HG03175 (cell line): ENCODE data around the gene SRRT.

Source experiments
- ATAC-seq: cut with Tn5 transposase; IDR thresholded peaks from one replicate; pipeline ENCODE4 v1.9.1; 2021; ENCODE audit warnings: mild to moderate bottlenecking, moderate library complexity; ENCODE audit not compliant: unreplicated experiment

Gene SRRT

DNA sequence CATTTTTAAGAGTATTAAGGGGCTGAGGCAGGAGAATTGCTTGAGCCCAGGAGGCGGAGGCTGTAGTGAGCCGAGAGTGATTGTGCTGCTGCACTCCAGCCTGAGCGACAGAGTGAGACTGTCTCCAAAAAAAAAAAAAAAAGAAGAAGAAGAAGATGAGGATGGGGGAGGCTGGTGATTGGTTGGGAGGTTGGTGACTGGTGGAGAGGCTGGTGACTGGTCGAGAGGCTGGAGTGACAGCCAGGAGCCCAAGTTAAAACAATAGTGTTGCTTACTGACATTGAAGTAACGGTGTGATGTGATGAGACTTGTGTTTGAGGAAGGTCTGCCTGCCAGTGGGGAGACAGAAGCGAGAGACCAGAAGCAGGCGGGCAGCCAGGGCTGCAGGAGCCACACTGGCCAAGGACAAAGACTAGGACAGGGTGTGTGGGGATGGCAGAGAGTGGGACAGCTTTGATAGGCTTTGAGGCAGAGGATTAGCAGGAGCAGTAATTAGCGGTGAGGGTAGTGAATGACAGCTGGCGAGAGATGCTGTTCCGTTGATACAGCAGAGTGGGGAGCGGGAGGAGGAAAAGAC lies 4.9 kb downstream of the SRRT start:
- ATAC-seq: no peak

DNA sequence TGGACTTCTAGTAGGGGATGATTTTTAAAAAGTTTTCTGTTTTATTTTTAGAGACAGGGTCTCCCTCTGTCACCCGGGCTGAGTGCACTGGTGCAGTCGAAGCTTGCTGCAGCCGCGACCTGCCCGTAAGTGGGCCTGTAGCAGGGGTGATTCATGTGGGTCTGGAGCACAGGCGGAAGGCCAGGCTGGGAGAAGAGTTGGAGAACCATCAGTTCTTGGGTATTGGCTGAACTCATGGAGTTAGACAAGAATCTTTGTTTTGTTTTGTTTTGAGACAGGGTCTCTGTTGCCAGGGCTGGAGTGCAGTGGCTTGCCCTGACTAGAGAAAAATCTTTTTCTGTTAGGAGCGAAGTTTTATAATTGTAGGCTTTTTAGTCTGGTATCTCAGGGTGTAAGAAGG lies 5.7 kb downstream of the SRRT start:
- ATAC-seq: no peak

DNA sequence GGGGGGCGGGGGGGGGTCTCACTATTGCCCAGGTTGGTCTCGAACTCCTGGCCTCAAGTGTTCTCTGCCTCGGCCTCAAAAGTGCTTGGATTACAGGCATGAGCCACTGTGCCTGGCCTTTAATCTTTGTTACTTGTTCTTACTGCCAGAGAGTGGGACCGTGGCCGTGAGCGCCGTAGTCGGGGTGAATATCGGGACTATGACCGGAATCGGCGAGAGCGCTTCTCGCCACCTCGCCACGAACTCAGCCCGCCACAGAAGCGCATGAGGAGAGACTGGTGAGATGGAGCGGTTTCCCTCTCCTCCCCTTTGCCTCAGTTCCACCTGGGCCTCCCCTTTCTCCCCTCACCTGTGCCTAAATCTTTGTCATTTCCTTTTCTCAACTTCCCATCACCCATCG lies 6.2 kb downstream of the SRRT start:
- no peak for ATAC-seq

DNA sequence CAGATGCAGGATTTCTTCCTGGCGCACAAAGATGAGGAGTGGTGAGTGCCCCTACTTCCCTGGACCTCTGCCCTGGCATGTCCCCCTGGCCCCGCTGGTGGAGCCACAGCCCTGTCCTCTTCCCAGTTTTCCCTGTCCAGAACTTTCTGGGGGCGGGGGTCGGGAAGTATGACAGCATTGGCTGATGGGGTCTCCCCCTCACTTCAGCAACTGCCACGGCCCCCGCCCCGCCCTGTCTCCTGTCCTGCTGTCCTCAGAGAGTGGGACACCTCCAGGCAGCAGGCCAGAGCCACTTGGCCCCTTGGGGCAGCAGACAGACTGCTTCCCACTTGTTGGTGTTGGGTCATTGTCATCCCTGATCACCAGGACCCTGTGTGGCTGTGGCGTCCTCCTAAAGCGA lies 7.3 kb downstream of the SRRT start:
- ATAC-seq: no peak

DNA sequence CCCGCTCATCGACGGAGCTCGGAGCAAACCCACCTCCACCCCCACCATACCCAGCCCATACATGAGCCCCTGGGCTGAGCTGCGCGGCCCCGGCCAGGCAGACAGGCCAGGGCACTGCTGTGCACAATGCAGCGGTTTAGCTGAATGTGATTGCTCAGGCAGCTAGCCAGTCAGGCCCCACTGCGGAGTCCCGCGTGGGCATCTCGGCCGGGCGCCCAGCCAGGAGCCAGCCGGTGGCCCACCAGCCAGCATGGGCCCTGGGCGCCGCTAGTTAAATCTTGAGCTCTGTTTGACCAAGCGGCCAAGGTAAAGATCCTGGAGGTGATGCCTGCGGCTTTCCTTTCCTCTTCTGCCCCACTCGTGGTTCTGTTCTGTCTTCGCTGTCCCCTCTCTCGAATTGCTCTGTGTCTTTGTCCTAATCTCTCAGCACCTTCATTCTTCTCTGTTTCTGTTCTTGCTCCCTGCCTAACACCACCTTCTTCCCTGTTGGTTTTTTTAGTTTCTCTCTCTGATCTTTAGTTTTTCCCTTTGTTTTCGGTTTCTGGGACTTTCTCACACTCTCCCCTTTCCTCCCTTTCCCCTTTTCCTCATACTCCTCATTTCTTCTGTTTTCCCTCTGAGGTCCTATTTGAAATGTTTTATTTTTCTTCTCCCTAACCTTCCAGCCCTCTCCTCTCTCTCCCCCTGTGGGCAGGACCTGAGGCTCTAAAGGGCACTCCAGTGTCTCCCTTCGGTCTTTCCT lies 8.1 kb downstream of the SRRT start:
- ATAC-seq: no peak

DNA sequence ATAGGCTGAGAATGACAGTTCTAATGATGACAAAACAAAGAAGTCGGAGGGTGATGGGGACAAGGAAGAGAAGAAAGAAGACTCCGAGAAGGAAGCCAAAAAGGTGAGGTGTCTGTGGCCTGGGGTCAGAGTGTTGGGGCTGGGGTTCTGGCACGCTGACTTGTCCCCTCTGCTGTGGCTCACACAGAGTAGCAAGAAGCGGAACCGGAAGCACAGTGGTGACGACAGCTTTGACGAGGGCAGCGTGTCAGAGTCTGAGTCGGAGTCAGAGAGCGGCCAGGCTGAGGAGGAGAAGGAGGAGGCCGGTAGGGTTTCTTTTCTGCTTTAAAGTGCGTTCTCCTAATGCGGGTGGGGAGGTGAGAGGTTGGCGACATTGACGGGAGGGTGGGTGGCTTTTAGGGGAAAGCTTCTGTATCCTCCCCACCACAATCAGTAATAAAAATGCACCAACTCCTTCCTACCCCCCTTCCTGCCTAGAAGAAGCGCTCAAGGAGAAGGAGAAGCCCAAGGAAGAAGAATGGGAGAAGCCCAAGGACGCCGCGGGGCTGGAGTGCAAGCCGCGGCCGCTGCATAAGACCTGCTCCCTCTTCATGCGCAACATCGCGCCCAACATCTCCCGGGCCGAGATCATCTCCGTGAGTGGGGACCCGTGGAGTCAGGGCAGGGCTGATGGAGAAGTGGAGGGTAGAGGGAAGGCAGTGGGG lies 10.0 kb downstream of the SRRT start:
- ATAC-seq: no peak

DNA sequence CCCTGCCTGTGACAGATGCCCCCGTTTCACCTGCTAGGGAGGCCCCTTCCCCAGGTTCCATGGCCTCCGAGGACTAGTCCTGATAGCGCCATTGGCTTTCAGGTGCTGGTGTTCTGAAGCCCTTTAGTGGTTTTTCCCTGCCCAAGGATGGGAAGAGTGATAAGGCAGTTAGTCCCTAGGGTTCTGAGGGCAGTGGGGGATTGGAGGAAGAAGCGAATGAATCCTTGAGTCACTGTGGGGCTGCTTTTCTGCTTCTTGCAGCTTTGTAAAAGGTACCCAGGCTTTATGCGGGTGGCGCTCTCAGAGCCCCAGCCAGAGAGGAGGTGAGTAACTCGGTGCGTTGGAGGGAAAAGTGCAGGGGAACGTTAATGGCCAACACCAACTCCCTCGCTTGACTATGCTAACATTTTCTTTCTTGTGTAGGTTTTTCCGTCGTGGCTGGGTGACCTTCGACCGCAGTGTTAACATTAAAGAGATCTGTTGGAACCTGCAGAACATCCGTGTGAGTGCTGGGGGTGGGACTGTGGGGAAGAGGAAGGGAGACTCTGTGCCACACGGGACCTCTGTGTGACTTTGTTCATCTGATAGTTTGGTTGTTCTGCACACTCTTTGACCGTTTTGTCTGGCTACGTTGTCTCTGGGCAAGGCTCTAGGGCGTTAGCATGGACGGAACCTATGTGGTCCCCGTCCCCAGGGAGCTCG lies 10.7 kb downstream of the SRRT start:
- no peak for ATAC-seq

DNA sequence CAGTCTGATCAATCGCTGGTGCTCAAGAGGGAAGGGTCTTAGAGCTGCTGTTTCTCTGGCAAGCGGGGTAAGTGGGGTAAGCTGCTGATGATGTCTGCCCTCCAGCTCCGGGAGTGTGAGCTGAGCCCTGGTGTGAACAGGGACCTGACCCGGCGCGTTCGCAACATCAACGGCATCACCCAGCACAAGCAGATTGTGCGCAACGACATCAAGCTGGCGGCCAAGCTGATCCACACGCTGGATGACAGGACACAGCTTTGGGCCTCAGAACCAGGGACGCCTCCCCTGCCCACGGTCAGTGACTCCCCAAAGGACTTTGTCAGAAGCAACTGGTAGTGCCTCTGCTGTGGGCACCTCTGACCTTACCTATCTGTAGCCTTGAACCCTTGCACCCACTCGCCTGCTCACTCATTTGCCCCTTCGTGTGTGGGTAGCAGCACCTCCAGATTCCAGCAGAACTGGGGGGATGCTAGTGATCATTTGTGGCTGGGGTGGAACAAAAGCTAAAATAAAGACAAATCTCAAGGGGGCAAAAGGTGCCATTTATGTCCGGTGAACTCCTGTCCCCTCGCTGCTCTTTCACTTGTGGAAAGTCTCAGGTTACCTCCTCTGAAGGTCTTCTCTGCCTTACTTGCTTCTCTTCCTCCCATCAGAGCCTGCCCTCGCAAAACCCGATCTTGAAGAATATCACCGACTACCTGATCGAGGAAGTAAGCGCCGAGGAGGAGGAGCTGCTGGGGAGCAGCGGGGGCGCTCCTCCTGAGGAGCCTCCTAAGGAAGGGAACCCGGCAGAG lies 11.4 kb downstream of the SRRT start:
- no peak for ATAC-seq

DNA sequence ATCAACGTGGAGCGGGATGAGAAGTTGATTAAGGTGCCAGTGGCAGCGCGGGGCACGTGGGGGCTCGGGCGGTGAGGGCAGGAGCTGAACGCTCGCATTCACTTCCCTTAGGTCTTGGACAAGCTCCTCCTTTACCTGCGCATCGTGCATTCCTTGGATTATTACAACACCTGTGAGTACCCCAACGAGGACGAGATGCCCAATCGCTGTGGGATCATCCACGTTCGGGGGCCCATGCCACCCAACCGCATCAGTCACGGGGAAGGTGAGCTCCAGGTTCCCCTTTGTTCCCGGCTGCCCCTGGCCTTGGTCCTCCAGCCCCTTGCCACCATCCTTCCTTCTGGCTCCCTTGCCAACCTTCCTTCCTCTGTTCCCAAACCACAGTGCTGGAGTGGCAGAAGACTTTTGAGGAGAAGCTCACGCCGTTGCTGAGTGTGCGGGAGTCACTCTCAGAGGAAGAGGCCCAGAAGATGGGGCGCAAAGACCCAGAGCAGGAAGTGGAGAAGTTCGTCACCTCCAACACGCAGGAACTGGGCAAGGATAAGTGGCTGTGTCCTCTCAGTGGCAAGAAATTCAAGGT lies 12.1 kb downstream of the SRRT start:
- no peak for ATAC-seq

DNA sequence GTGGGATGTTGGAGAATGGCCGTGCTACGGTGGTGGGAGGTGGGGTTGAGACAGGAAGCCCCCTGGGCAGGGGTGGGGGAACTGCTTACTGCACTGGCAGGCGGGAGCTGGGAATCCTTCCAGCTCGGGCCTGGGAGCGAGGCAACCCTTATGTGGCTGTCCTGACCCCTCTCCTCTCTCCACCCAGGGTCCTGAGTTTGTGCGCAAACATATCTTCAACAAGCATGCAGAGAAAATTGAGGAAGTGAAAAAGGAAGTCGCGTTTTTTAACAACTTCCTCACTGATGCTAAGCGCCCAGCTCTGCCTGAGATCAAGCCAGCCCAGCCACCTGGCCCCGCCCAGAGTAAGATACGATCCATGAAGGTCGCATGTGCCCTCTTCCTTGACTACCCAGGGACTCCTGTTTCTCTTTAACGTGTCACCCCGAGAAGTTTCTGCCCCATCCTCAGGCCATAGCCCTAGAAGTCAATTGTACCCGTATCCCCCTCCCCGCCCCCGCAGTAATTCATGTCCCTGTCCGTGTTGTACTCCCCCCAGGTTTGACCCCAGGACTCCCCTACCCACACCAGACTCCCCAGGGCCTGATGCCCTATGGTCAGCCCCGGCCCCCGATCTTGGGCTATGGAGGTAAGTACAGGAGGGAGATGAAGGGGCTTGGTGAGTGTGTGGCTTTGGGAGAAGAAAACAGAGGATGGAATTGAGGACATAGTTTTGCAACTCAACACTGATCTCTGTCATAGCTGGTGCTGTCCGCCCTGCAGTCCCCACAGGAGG lies 12.8 kb downstream of the SRRT start:
- ATAC-seq: peak; percentile 52

DNA sequence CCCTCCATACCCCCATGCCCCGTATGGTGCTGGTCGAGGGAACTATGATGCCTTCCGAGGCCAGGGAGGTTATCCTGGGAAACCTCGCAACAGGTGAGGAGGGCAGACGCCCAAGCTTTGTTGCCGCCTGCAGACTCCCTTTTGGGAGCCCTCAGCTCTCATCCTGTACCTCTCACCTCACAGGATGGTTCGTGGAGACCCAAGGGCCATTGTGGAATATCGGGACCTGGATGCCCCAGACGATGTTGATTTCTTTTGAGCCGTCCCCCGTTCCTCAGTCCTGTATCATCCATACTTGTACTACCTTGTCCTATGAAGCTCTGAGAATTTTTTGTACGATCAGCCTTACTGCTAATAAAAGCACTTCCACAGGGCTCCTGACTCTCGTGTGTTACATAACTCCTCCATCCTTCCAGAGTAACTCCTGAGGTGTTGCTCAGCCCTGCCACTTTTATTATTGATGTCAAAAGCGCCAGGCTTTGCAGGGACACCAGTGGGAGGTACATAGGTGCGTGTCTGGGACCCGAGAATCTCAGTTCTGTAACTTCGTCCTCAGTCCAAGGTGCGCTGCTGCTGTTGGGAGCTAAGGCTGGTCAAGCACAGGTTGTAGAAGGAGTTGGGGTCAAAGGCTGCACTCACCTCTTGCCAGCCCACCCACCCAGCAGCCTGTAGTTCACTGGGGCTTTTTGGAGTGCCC lies 13.5 kb downstream of the SRRT start:
- no peak for ATAC-seq

DNA sequence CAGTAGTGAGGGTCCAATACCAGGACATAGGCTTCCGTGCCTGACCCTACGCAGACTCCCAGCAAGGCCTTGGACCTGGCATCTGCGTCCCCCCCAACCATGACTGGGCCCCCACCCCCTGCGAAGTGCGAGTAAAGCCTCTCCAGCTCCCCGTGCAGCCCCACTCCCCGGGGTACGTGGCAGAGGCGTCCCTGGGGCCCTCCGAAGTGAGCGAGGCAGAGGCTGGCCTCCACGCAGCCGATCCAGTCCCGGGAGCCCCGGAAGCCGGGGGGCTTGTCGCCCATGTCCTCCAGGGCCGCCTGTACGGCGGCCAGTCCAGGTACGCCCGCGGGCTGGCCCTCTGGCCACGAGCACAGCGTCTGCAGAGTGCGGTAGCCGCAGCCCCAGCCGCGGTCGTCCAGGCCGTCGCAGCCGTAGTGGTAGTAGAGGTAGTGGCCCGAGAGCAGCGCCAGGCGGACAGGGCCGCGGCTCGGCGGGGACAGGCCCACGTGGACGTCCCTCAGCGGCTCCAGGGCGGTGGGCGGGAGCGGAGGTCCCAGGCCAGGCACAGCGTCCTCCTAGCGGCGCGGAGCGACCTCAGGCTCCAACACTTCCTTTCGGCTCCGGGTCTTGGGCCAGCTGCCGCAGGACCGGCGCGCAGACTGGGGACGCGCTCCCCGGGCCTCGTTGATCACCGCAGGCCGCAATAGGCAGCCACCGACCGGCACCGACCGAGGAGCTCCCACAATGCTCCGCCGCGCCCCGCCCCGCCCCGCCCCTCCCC lies 14.3 kb downstream of the SRRT start, which contains the start of gene UFSP1:
UFSP1 (minus strand) TSS at position 728 of the 763 bp plus-strand sequence; CDS start at position 284, 444 bp downstream.
- ATAC-seq: peak; percentile 23

DNA sequence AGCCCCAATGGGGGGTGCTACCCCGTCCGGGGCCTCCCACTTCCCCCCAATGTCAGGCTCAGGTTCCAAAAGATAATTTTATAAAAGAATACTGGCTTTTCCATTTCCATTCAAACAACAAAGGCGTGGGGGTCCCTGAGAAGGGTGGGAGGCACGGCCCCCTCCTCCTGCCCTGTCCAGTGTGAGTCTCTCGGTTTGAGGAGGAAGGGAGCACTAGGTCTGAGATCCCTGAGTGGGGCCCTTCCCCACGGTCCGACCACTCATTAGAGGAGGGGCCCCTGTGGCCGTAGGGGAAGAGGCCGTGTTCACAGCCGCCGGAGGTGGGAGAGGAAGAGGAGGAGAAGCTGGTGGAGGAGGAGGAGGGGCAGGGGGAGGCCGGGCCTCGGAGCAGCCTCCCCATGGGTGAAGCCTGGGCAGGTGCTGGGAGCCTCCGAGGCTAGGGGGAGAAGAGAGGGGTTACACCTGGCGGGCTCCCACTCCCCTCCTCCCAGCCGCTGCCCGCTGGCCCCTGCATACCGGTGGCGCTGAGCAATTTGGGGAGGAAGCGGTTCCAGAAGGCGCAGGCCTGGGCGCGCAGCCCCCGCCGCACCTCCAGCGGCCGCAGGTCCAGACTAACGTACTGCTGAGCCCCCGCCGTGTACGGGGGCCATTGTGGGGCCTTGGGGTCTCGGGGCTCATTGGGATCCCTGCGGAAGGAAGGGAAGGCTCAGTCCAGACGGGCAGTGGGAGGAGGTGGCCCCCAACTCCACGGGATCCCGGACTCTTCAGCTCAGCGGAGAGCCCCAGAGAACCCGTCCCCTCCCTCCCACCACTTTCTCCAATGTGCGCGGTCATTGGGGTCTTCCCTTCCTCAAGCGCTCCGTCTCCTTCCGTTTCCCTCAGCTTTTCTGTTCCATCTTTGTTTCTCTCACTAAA lies 16.0 kb downstream of the SRRT start:
- no peak for ATAC-seq

DNA sequence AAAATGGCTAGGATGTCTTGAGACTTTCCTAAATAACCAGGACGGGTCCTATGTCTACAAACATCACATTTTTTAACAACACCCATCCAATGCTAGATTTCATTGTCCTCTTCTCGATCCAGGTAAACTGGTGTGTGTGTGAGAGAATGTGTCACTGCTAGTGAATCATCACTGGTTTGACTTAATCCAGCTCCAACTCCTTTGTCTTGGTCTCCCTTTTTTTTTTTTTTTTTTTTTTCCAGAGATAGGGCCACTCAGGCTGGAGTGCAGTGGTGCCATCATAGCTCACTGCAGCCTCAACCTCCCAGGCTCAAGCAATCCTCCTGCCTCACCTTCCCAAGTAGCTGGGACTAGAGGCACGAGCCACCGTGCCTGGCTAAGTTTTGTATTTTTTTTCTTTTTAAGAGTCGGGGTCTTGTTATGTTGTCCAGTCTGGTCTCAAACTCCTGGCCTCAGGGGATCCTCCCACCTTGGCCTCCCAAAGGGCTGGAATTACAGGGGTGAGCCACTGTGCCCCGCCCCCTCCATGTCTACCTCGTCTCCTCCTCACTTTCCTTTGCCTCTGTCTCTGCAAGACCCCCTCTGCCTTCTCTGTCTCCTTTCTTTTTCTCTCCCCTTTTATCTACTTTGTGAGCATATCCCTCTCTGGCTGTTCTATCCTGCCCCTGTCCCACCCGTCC lies 16.8 kb downstream of the SRRT start:
- no peak for ATAC-seq

DNA sequence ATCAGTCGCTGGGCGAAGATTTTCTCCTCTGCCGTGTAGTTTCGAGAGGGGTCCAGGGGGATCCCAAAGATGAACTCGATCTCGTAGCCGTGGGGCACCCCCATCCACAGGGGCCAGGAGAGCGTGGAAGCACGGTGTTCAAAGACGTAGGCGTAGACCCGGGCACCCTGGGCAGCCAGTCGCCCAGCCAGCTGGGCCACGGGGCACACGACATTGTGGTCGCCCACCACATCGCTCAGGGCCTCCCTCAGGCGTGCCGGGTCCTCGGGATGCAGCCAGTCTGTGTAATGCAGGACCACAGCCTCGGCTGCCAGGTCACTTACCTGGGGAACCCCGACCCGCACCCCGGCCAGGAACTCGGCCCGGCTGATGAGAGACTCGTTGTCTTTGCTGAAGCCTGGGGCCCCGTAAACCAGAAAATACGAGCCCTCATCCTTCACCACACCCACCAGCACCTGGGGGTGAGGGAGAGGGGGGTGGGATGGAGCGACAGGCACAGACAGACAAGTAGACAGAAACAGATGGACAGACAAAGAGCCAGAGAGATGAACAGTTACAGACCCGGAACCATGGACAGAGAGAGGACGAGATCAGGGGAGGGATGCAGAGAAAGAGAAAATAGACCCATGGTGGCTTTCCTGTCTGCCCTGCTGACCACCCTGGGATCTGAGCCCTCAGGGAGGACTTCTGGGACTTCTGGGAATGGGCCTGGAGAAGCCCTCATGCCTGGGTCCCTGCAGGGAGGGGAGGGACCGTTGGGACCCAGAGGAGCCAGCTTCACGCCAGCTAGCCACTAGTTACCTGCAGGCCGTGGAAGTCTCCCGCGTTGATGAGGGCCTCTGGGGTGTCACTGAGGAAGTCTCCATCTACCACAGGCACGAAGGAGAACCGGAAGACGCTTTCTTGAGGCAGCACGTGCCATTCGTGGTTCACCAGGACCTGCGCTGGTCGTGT lies 17.7 kb downstream of the SRRT start:
- no peak for ATAC-seq
